GM12878 (cell line): ENCODE data around the gene CAPN8. TPM values are rescaled to one million over a fixed set of nuclear protein-coding genes. Genes with fewer than 3 reads are reported as not detected.

ENCODE experiments used
- ATAC-seq: fragments of 200-7000 bp; cut with Tn5 transposase; 3 replicates; pipeline ENCODE4 v1.9.1; 2020; ENCODE audit warnings: mild to moderate bottlenecking, moderate library complexity
- BruUV-seq: library from RNA; stranded (reverse); fragments of 400-500 nt; replicated peaks from 2 replicates; lab custom pipeline; 2021; lab: Mats Ljungman, UMichigan
- CTCF ChIA-PET: fragments of 300-600 bp; sonication (Branson Sonifier 250); formaldehyde crosslinking; extraction: SDS; loops from one replicate; lab custom pipeline; 2021; ENCODE audit warnings: inconsistent platforms; lab: Yijun Ruan, JAX
- POLR2A ChIA-PET: fragments of 350-600 bp; formaldehyde crosslinking; extraction: SDS; loops from one replicate; lab custom pipeline; 2021; ENCODE audit warnings: inconsistent platforms; lab: Charles Lee
- RAD21 ChIA-PET: fragments of 300-600 bp; sonication (Branson Sonifier 250); formaldehyde crosslinking; loops from one replicate; lab custom pipeline; 2023; ENCODE audit warnings: antibody characterized with exemption; ENCODE audit not compliant: unreplicated experiment; lab: Charles Lee
- SMC1A ChIA-PET: fragments of 300-600 bp; sonication (Branson Sonifier 250); formaldehyde crosslinking; loops from one replicate; lab custom pipeline; 2023; ENCODE audit not compliant: unreplicated experiment, uncharacterized antibody; lab: Charles Lee
- DNase-seq: peaks from one replicate; pipeline ENCODE4 v3.0.0-alpha.2; 2011; ENCODE audit warnings: low read depth, low spot score
- FAIRE-seq: peaks from 3 replicates; lab custom pipeline; 2011; peaks lifted over from hg19 to GRCh38; lab: Jason Lieb, UNC
- H2AFZ ChIP-seq: 2 replicates; pipeline ENCODE4 v1.6.0; 2011; ENCODE audit warnings: low read depth, low read length, control low read depth; ENCODE audit not compliant: control insufficient read depth
- H3K27ac ChIP-seq: 2 replicates; pipeline ENCODE4 v1.5.1; 2011; ENCODE audit warnings: control low read depth; ENCODE audit not compliant: control insufficient read depth, insufficient read depth
- H3K27me3 ChIP-seq, 2 experiments: replicated peaks in 1 of 2; 2 replicates each; pipeline versions ENCODE4 v1.6.0 to v1.6.1; 2011; ENCODE audit warnings: low read length in 1 of 2; ENCODE audit not compliant: control insufficient read depth in 2 of 2, insufficient read depth in 2 of 2
- H3K36me3 ChIP-seq, 2 experiments: 2 replicates each; pipeline ENCODE4 v1.5.1; 2011; ENCODE audit warnings: low read length in 1 of 2; ENCODE audit not compliant: control insufficient read depth in 2 of 2, insufficient read depth in 2 of 2
- H3K4me1 ChIP-seq: 2 replicates; pipeline ENCODE4 v1.6.1; 2011; ENCODE audit warnings: mild to moderate bottlenecking, low read length, moderate library complexity, mixed read lengths; ENCODE audit not compliant: control insufficient read depth, insufficient read depth
- H3K4me2 ChIP-seq: 2 replicates; pipeline ENCODE4 v1.6.0; 2011; ENCODE audit warnings: control low read depth; ENCODE audit not compliant: control insufficient read depth, insufficient read depth
- H3K4me3 ChIP-seq: fragments of 200-600 bp; sonication (generic); 2 replicates; pipeline ENCODE4 v1.5.1; 2016
- H3K79me2 ChIP-seq: 2 replicates; pipeline ENCODE4 v1.6.0; 2011; ENCODE audit warnings: low read length; ENCODE audit not compliant: control insufficient read depth, insufficient read depth
- H3K9ac ChIP-seq: 2 replicates; pipeline ENCODE4 v1.8.0; 2011; ENCODE audit warnings: low read length, control low read depth, mixed read lengths; ENCODE audit not compliant: control insufficient read depth, insufficient read depth
- H3K9me3 ChIP-seq: replicated peaks from 3 replicates; pipeline ENCODE4 v1.5.1; 2011; ENCODE audit warnings: mild to moderate bottlenecking, low read length; ENCODE audit not compliant: control insufficient read depth, insufficient read depth
- H4K20me1 ChIP-seq: 2 replicates; pipeline ENCODE4 v1.6.0; 2011; ENCODE audit not compliant: control insufficient read depth, insufficient read depth
- CREB1 ChIP-seq: IDR thresholded peaks from 2 replicates; pipeline ENCODE4 v1.6.1; 2012; ENCODE audit warnings: low read depth, mild to moderate bottlenecking, inconsistent platforms
- RFX5 ChIP-seq: IDR thresholded peaks from 2 replicates; pipeline ENCODE4 v1.6.1; 2011; ENCODE audit warnings: low read depth, low read length, improper control_type of control experiment
- WGBS: methylation state at CpG from one replicate; pipeline ENCODE4 v1.1.6; 2016; ENCODE audit warnings: low lambda C conversion rate; ENCODE audit not compliant: insufficient replicate concordance, insufficient coverage; ENCODE audit errors: missing lambda C conversion rate; 5-methylcytosine and 5-hydroxymethylcytosine counted together
- in situ Hi-C: fragments of 300-500 bp; cut with MboI; formaldehyde crosslinking; loops from 9 replicates; pipeline ENCODE4 v1.14.3; 2018; ENCODE audit warnings: mixed read lengths
- intact Hi-C: fragments of 100-400 bp; cut with micrococcal nuclease; formaldehyde crosslinking; loops from one replicate; pipeline ENCODE4 v1.14.2; 2022; ENCODE audit not compliant: unreplicated experiment
- polyA plus RNA-seq, 11 experiments: library from polyadenylated mRNA; depleted of rRNA in 4 of 11; unstranded in 6 of 11; stranded (reverse) in 5 of 11; fragments of >200 nt; fragmentation: Nextera tagmentation in 4 of 11; fragmentation: Illumina TruSeq in 1 of 11; extraction: Ambion mirVana in 4 of 11; extraction: Trizol in 1 of 11; gene quantifications; 1 replicate in 1 of 11; 2 replicates in 10 of 11; pipeline versions ENCODE4 v1.2.1 to v1.2.3, GENCODE V29; 2011 to 2016; ENCODE audit warnings: inconsistent platforms in 2 of 11, missing spikeins in 2 of 11, low read depth in 1 of 11
- total RNA-seq, 4 experiments: library from RNA; depleted of rRNA in 3 of 4; stranded (reverse); fragments of >200 nt in 3 of 4; fragmentation: Illumina TruSeq in 1 of 4; extraction: Trizol in 1 of 4; gene quantifications; 2 replicates each; pipeline versions ENCODE4 v1.2.1 to v1.2.3, GENCODE V29; 2013 to 2021
- TF ChIP-seq, protein P1 (sequence below): fragments of 450-650 bp; IDR thresholded peaks from 2 replicates; pipeline ENCODE4 v1.6.1; 2017; ENCODE audit warnings: antibody characterized with exemption, mild to moderate bottlenecking, moderate library complexity

CAPN8 gene
- total and polyA plus RNA-seq, 10 of the 15 experiments (the other 5 are each of a cell fraction or from before 2014, with no cell fraction given): 6.4 to 30.7 (median 12.3) TPM

DNA sequence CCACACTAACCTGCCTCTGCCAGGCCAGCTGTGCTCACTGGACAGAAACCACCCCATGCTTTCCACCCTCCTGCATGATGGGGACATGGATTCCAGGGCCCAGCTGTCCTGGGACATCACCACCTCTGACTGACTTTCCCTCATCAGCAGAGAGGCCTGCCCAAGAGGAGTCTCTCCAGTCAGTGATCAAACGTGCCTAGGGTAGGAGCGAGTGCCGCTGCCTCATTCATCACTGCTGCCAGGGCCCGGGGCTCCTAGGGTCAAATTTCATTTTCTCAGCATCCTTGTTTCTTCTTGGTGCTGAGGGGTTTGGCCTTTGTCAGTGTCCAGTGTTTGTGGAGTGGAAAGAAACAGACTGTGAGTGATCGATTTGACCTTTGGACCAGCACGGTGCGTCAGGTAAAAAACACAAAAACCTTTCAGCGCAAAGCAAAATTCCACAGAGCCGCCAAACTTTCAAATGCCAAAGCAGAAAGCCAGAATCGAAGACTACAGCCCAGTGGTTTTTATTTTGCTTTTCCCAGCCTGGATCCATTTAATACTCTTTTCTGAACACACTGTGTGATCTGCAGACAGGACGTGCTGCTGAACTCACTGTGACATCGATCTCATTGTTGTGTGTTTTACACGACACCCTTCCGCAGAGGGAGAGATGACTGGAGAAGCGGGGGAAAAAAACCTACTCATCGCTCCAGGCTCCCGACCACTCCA lies 43.2 kb downstream of the CAPN8 start:
- Histone ChIP-seq H3K4me3 (no peak overlapping the region), H3K9ac (no peak overlapping the region), H4K20me1 (no peaks in the 10 kb centered on the region; the same call in 1 of the 2 replicates), H3K36me3 (no peaks in the 10 kb centered on the region), H3K4me2 (no peak overlapping the region), H3K27ac (no peak overlapping the region), H3K4me1 (peaks cover 5% of the 10 kb centered on the region; the same call in 1 of the 2 replicates), H3K79me2 (no peaks in the 10 kb centered on the region), H3K27me3 (0 out of 4 replicates have a peak, but pooled peaks cover 0 to 3% of the 10 kb centered on the region in 2 experiments), H2AFZ (no peak overlapping the region), H3K9me3 (no peaks in the 10 kb centered on the region)
- ChIA-PET RAD21 (interaction anchor here (1.2 to 2.2 kb wide), 4 partner anchors 10 to 90 kb away, joined by 3 to 11 read pairs (median 6); no protein-coding TSS in a partner anchor), SMC1A (interaction anchor here (0.6 to 3.8 kb wide), 7 partner anchors 10 to 91 kb away, joined by 3 to 22 read pairs (median 4); no protein-coding TSS in a partner anchor), CTCF (interaction anchor here (0.5 to 10.0 kb wide), 9 partner anchors 10 to 871 kb away, joined by 3 to 87 read pairs (median 8); no protein-coding TSS in a partner anchor), POLR2A (no interaction called here)
- 85% methylated on average over 17 of the region's 17 CpGs for WGBS
- BruUV-seq: no TSS peak
- in situ Hi-C loops: no loop called here
- intact Hi-C loops: no loop called here
- DNase-seq (no peak), ATAC-seq (peak; percentile 8; the same call in 1 of the 3 replicates), FAIRE-seq (no peak)
- TF ChIP-seq CREB1 (no peak), RFX5 (no peak)
- TF ChIP-seq, protein P1, sequence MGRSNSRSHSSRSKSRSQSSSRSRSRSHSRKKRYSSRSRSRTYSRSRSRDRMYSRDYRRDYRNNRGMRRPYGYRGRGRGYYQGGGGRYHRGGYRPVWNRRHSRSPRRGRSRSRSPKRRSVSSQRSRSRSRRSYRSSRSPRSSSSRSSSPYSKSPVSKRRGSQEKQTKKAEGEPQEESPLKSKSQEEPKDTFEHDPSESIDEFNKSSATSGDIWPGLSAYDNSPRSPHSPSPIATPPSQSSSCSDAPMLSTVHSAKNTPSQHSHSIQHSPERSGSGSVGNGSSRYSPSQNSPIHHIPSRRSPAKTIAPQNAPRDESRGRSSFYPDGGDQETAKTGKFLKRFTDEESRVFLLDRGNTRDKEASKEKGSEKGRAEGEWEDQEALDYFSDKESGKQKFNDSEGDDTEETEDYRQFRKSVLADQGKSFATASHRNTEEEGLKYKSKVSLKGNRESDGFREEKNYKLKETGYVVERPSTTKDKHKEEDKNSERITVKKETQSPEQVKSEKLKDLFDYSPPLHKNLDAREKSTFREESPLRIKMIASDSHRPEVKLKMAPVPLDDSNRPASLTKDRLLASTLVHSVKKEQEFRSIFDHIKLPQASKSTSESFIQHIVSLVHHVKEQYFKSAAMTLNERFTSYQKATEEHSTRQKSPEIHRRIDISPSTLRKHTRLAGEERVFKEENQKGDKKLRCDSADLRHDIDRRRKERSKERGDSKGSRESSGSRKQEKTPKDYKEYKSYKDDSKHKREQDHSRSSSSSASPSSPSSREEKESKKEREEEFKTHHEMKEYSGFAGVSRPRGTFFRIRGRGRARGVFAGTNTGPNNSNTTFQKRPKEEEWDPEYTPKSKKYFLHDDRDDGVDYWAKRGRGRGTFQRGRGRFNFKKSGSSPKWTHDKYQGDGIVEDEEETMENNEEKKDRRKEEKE: no peak
